Neural cell (in vitro differentiated cells): ENCODE results near the gene AFF3.

Experiments used
- EP300 ChIP-seq: fragments of 450-650 bp; conservative IDR thresholded peaks from 2 replicates; pipeline ENCODE4 v1.6.1; 2014; ENCODE audit warnings: antibody characterized with exemption, mild to moderate bottlenecking, moderate library complexity; ENCODE audit not compliant: poor library complexity, severe bottlenecking
- EZH2 ChIP-seq: fragments of 200-600, 300-800 bp; shearing (Covaris generic), sonication (generic); IDR thresholded peaks from 2 replicates; pipeline ENCODE4 v1.6.1; 2014; ENCODE audit warnings: antibody characterized with exemption, low read length, borderline replicate concordance, mild to moderate bottlenecking; ENCODE audit not compliant: insufficient read depth, poor library complexity, severe bottlenecking
- POLR2AphosphoS5 ChIP-seq: IDR thresholded peaks from 2 replicates; pipeline ENCODE4 v1.6.1; 2012
- RAD21 ChIP-seq: fragments of 450-650 bp; conservative IDR thresholded peaks from 2 replicates; pipeline ENCODE4 v1.6.1; 2014; ENCODE audit warnings: antibody characterized with exemption, mild to moderate bottlenecking, moderate library complexity
- TF ChIP-seq, protein P1 (sequence below): IDR thresholded peaks from 2 replicates; pipeline ENCODE4 v1.6.1; 2012; ENCODE audit warnings: borderline replicate concordance
- TF ChIP-seq, protein P2 (sequence below): fragments of 450-650 bp; IDR thresholded peaks from 2 replicates; pipeline ENCODE4 v1.5.1; 2014; ENCODE audit warnings: antibody characterized with exemption, mild to moderate bottlenecking, moderate library complexity; ENCODE audit not compliant: poor library complexity, severe bottlenecking

- TF ChIP-seq EZH2 (no peak), RAD21 (no peak), EP300 (no peak), POLR2AphosphoS5 (no peak)
- TF ChIP-seq, protein P1, sequence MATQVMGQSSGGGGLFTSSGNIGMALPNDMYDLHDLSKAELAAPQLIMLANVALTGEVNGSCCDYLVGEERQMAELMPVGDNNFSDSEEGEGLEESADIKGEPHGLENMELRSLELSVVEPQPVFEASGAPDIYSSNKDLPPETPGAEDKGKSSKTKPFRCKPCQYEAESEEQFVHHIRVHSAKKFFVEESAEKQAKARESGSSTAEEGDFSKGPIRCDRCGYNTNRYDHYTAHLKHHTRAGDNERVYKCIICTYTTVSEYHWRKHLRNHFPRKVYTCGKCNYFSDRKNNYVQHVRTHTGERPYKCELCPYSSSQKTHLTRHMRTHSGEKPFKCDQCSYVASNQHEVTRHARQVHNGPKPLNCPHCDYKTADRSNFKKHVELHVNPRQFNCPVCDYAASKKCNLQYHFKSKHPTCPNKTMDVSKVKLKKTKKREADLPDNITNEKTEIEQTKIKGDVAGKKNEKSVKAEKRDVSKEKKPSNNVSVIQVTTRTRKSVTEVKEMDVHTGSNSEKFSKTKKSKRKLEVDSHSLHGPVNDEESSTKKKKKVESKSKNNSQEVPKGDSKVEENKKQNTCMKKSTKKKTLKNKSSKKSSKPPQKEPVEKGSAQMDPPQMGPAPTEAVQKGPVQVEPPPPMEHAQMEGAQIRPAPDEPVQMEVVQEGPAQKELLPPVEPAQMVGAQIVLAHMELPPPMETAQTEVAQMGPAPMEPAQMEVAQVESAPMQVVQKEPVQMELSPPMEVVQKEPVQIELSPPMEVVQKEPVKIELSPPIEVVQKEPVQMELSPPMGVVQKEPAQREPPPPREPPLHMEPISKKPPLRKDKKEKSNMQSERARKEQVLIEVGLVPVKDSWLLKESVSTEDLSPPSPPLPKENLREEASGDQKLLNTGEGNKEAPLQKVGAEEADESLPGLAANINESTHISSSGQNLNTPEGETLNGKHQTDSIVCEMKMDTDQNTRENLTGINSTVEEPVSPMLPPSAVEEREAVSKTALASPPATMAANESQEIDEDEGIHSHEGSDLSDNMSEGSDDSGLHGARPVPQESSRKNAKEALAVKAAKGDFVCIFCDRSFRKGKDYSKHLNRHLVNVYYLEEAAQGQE: no peak
- TF ChIP-seq, protein P2, sequence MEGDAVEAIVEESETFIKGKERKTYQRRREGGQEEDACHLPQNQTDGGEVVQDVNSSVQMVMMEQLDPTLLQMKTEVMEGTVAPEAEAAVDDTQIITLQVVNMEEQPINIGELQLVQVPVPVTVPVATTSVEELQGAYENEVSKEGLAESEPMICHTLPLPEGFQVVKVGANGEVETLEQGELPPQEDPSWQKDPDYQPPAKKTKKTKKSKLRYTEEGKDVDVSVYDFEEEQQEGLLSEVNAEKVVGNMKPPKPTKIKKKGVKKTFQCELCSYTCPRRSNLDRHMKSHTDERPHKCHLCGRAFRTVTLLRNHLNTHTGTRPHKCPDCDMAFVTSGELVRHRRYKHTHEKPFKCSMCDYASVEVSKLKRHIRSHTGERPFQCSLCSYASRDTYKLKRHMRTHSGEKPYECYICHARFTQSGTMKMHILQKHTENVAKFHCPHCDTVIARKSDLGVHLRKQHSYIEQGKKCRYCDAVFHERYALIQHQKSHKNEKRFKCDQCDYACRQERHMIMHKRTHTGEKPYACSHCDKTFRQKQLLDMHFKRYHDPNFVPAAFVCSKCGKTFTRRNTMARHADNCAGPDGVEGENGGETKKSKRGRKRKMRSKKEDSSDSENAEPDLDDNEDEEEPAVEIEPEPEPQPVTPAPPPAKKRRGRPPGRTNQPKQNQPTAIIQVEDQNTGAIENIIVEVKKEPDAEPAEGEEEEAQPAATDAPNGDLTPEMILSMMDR: no peak
Observed at GRCh38 chr2:100010606-100011005, 131.8 kb downstream of the AFF3 start.
